Liver (tissue), 9 donors: ENCODE data around the gene RAD51C. TPM values are rescaled to one million over a fixed set of nuclear protein-coding genes. Genes with fewer than 3 reads are reported as not detected.

Experiments
- DNase-seq: peaks from one replicate; pipeline ENCODE4 v3.0.0-alpha.2; 2017; ENCODE audit warnings: low spot score
- H3K27ac ChIP-seq, 2 donors: one replicate each; pipeline ENCODE4 v1.7.0; 2013; ENCODE audit warnings: inconsistent platforms in 2 of 2, low read length in 2 of 2, control low read depth in 1 of 2, low read depth in 1 of 2, mild to moderate bottlenecking in 1 of 2
- H3K27me3 ChIP-seq, 4 donors: one replicate each; pipeline versions ENCODE4 v1.6.1 to v1.7.0; 2013; ENCODE audit warnings: low read length in 3 of 4, inconsistent platforms in 1 of 4, mild to moderate bottlenecking in 1 of 4, moderate library complexity in 1 of 4; ENCODE audit not compliant: control insufficient read depth in 4 of 4, insufficient read depth in 4 of 4
- H3K36me3 ChIP-seq, 4 donors: one replicate each; pipeline versions ENCODE4 v1.6.1 to v1.7.0; 2013; ENCODE audit warnings: low read length in 3 of 4, mild to moderate bottlenecking in 3 of 4, low read depth in 1 of 4, moderate library complexity in 1 of 4; ENCODE audit not compliant: control insufficient read depth in 4 of 4, insufficient read depth in 3 of 4
- H3K4me1 ChIP-seq, 4 donors: one replicate each; pipeline versions ENCODE4 v1.6.1 to v1.7.0; 2013; ENCODE audit warnings: low read length in 3 of 4, mild to moderate bottlenecking in 3 of 4, moderate library complexity in 1 of 4; ENCODE audit not compliant: control insufficient read depth in 4 of 4, insufficient read depth in 4 of 4
- H3K4me3 ChIP-seq, 3 donors: one replicate each; pipeline versions ENCODE4 v1.6.1 to v1.7.0; 2013; ENCODE audit warnings: low read length in 3 of 3, control low read depth in 1 of 3, low read depth in 1 of 3, mild to moderate bottlenecking in 1 of 3
- H3K9ac ChIP-seq, 2 donors: one replicate each; pipeline ENCODE4 v1.7.0; 2013; ENCODE audit warnings: low read length in 2 of 2, mild to moderate bottlenecking in 2 of 2, moderate library complexity in 2 of 2, control low read depth in 1 of 2, low read depth in 1 of 2
- H3K9me3 ChIP-seq, 4 donors: one replicate each; pipeline versions ENCODE4 v1.6.1 to v1.7.0; 2013; ENCODE audit warnings: low read length in 3 of 4; ENCODE audit not compliant: control insufficient read depth in 4 of 4
- ATF3 ChIP-seq: IDR thresholded peaks from 2 replicates; pipeline ENCODE4 v1.6.1; 2016; ENCODE audit warnings: antibody characterized with exemption
- CTCF ChIP-seq: fragments of 150-350 bp; IDR thresholded peaks from 2 replicates; pipeline ENCODE4 v1.5.1; 2017; ENCODE audit warnings: improper control_type of control experiment, low read depth, low read length; ENCODE audit not compliant: missing input control
- EGR1 ChIP-seq, 2 donors: IDR thresholded peaks; 2 replicates each; pipeline ENCODE4 v1.6.1; 2016 to 2018; ENCODE audit warnings: antibody characterized with exemption in 2 of 2, low read depth in 2 of 2
- FOXA1 ChIP-seq: IDR thresholded peaks from 2 replicates; pipeline ENCODE4 v1.6.1; 2016; ENCODE audit warnings: antibody characterized with exemption
- FOXA2 ChIP-seq: IDR thresholded peaks from 2 replicates; pipeline ENCODE4 v1.6.1; 2016; ENCODE audit warnings: antibody characterized with exemption
- GABPA ChIP-seq, 2 donors: IDR thresholded peaks in 1 of 2; conservative IDR thresholded peaks in 1 of 2; 2 replicates each; pipeline ENCODE4 v1.6.1; 2016; ENCODE audit warnings: antibody characterized with exemption in 2 of 2, mild to moderate bottlenecking in 1 of 2, moderate library complexity in 1 of 2
- HNF4A ChIP-seq, 2 donors: conservative IDR thresholded peaks; 2 replicates each; pipeline ENCODE4 v1.6.1; 2016; ENCODE audit warnings: antibody characterized with exemption in 2 of 2, mild to moderate bottlenecking in 2 of 2
- HNF4G ChIP-seq: IDR thresholded peaks from 2 replicates; pipeline ENCODE4 v1.6.1; 2016; ENCODE audit warnings: antibody characterized with exemption
- JUND ChIP-seq, 2 donors: IDR thresholded peaks; 2 replicates each; pipeline ENCODE4 v1.6.1; 2016; ENCODE audit warnings: antibody characterized with exemption in 2 of 2
- MAX ChIP-seq: IDR thresholded peaks from 2 replicates; pipeline ENCODE4 v1.6.1; 2016; ENCODE audit warnings: antibody characterized with exemption
- NR2F2 ChIP-seq: IDR thresholded peaks from 2 replicates; pipeline ENCODE4 v1.6.1; 2016; ENCODE audit warnings: antibody characterized with exemption
- RAD21 ChIP-seq, 2 donors: IDR thresholded peaks; 2 replicates each; pipeline ENCODE4 v1.6.1; 2016; ENCODE audit warnings: antibody characterized with exemption in 2 of 2, mild to moderate bottlenecking in 2 of 2
- REST ChIP-seq: IDR thresholded peaks from 2 replicates; pipeline ENCODE4 v1.6.1; 2016; ENCODE audit warnings: antibody characterized with exemption, mild to moderate bottlenecking
- RXRA ChIP-seq, 2 donors: IDR thresholded peaks; 2 replicates each; pipeline ENCODE4 v1.6.1; 2017 to 2018; ENCODE audit warnings: antibody characterized with exemption in 2 of 2, mild to moderate bottlenecking in 1 of 2
- SP1 ChIP-seq: IDR thresholded peaks from 2 replicates; pipeline ENCODE4 v1.6.1; 2018; ENCODE audit warnings: antibody characterized with exemption, mild to moderate bottlenecking
- TAF1 ChIP-seq: conservative IDR thresholded peaks from 2 replicates; pipeline ENCODE4 v1.6.1; 2016; ENCODE audit warnings: antibody characterized with exemption, mild to moderate bottlenecking
- YY1 ChIP-seq: IDR thresholded peaks from 2 replicates; pipeline ENCODE4 v1.6.1; 2016; ENCODE audit warnings: antibody characterized with exemption, mild to moderate bottlenecking
- ZBTB33 ChIP-seq: IDR thresholded peaks from 2 replicates; pipeline ENCODE4 v1.6.1; 2016; ENCODE audit warnings: antibody characterized with exemption
- WGBS: extraction: QIAGEN DNeasy Blood & Tissue Kit; methylation state at CpG from one replicate; pipeline ENCODE4 v1.1.7; 2013; 5-methylcytosine and 5-hydroxymethylcytosine counted together
- polyA plus RNA-seq, 2 donors: library from polyadenylated mRNA; stranded (reverse) in 1 of 2; unstranded in 1 of 2; fragments of 200-250 nt in 1 of 2; fragments of >200 nt in 1 of 2; fragmentation: Nextera tagmentation in 1 of 2; extraction: Ambion mirVana in 1 of 2; gene quantifications; one replicate each; pipeline versions ENCODE4 v1.2.1 to v1.2.3, GENCODE V29; 2013 to 2015
- total RNA-seq, 2 donors: library from RNA; depleted of rRNA; stranded (reverse); fragments of >200 nt; gene quantifications; one replicate each; pipeline ENCODE4 v1.2.3, GENCODE V29; 2014
- donor health status: healthy.
- donor health status: healthy.
- donor health status: healthy.
- donor health status: healthy.
- donor health status: healthy.

Gene RAD51C
- total and polyA plus RNA-seq, 4 donors, result 6.9 to 22.2 (median 12.5) TPM

- Histone ChIP-seq H3K36me3 (peaks cover 0 to 4% (median 0%) of the 10 kb centered on the region in 4 donors), H3K4me3 (no peak overlapping the region), H3K27me3 (no peaks in the 10 kb centered on the region), H3K9me3 (no peaks in the 10 kb centered on the region), H3K27ac (no peak overlapping the region), H3K9ac (no peak overlapping the region), H3K4me1 (no peaks in the 10 kb centered on the region)
- WGBS, result 97% methylated on average over 2 of the region's 2 CpGs
- TF ChIP-seq ATF3, result no peak
- TF ChIP-seq GABPA (IDR thresholded peaks at IDR 0.05 in 1 of 2, conservative IDR thresholded peaks at IDR 0.05 in 1 of 2), result no peak
- no peak for TF ChIP-seq NR2F2
- no peak for TF ChIP-seq HNF4A (conservative IDR thresholded peaks at IDR 0.05)
- no peak for TF ChIP-seq ZBTB33
- TF ChIP-seq FOXA1, result no peak
- no peak for TF ChIP-seq RAD21 (IDR thresholded peaks at IDR 0.05)
- TF ChIP-seq TAF1, result no peak
- no peak for TF ChIP-seq FOXA2
- no peak for TF ChIP-seq SP1
- TF ChIP-seq HNF4G, result no peak
- no peak for TF ChIP-seq REST
- no peak for TF ChIP-seq EGR1 (IDR thresholded peaks at IDR 0.05; ENCODE audit: low read depth in 2 of 2)
- no peak for TF ChIP-seq MAX
- no peak for TF ChIP-seq CTCF
- TF ChIP-seq RXRA (IDR thresholded peaks at IDR 0.05), result no peak
- no peak for TF ChIP-seq JUND (IDR thresholded peaks at IDR 0.05)
- TF ChIP-seq YY1, result no peak
- no peak for DNase-seq
Measured at GRCh38 chr17:58722696-58723095, 30.3 kb downstream of the RAD51C start.

- Histone ChIP-seq H3K9ac (no peak overlapping the region), H3K36me3 (peaks cover 0 to 2% (median 0%) of the 10 kb centered on the region in 4 donors), H3K27ac (no peak overlapping the region), H3K4me1 (no peaks in the 10 kb centered on the region), H3K27me3 (no peaks in the 10 kb centered on the region), H3K9me3 (no peaks in the 10 kb centered on the region), H3K4me3 (no peak overlapping the region)
- no peak for DNase-seq
- TF ChIP-seq EGR1 (IDR thresholded peaks at IDR 0.05; ENCODE audit: low read depth in 2 of 2) (no peak), RAD21 (IDR thresholded peaks at IDR 0.05) (no peak), YY1 (no peak), GABPA (IDR thresholded peaks at IDR 0.05 in 1 of 2, conservative IDR thresholded peaks at IDR 0.05 in 1 of 2) (no peak), SP1 (no peak), RXRA (IDR thresholded peaks at IDR 0.05) (no peak), FOXA1 (no peak), ATF3 (no peak), REST (no peak), FOXA2 (no peak)
- WGBS, result 63% methylated on average over 1 of the region's 1 CpG
Measured at GRCh38 chr17:58728798-58729197, 36.4 kb downstream of the RAD51C start.
